GM23248 (cell line): ENCODE measurements around the gene FA2H.

Experiments
- EZH2 ChIP-seq: fragments of 200-600 bp; sonication (generic); IDR thresholded peaks from 2 replicates; pipeline ENCODE4 v1.6.1; 2018; ENCODE audit warnings: antibody characterized with exemption, mild to moderate bottlenecking; ENCODE audit not compliant: insufficient read depth, poor library complexity, severe bottlenecking
- EZH2phosphoT487 ChIP-seq: fragments of 200-600 bp; sonication (generic); IDR thresholded peaks from 2 replicates; pipeline ENCODE4 v1.6.1; 2018; ENCODE audit warnings: antibody characterized with exemption, moderate library complexity, mild to moderate bottlenecking, low read depth; ENCODE audit not compliant: insufficient read depth

- TF ChIP-seq EZH2 (no peak), EZH2phosphoT487 (no peak)
Observed at GRCh38 chr16:74700116-74700437, 74.5 kb downstream of the FA2H start.
